Superior temporal gyrus (tissue), 1 donor: ENCODE data around the gene UTY.

Experiments
- DNase-seq: peaks from one replicate; pipeline ENCODE4 v3.0.0-alpha.2; 2016; ENCODE audit errors: extremely low spot score

Gene UTY

GRCh38 chrY:13479828-13480227, at the start of gene UTY:
Gene UTY, minus strand, starts transcription at chrY:13480033. Its CDS starts 368 bp downstream, at chrY:13479665.
- DNase-seq = peak; percentile 96

DNA sequence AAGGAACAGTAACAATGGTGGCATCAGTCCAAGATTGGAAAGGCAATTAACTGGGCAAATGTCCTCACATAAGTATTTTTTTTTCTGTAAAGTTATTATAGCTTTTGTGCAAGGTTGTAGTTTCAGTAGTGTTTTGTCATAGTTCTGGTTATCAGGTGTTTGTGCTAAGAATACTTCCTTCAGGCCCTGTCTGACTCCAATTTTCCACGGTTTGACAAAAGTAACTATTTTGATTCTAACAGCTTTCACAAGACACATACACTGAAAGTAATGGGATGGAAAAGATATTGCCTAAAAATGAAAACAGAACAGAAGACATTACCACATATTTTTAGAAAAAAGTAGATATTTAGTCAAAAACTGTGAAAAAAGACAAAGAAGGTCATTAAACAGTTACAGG, 40.6 kb upstream of the UTY start:
- DNase-seq = no peak

DNA sequence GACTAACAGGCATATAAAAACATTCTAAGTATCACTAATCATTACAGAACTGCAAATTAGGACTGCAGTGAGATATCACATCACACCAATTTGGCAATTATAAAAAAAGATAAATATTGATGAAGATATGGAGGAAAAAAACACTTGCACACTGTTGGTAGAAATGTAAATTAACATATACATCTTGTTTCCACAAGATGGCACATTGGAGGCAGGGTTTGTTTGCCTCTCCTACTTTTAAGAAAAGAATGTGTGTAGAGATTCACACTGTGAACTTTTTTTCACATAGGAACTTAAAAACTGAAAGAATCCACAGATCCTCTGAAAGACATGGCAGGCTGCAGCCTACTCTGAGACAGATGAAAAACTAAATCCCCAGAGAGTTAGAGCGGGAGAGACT, 21.4 kb upstream of the UTY start:
- peak; percentile 18 for DNase-seq

GRCh38 chrY:13493737-13494136, 13.9 kb upstream of the UTY start:
- DNase-seq = no peak

GRCh38 chrY:13492408-13492807, 12.6 kb upstream of the UTY start:
- no peak for DNase-seq

DNA sequence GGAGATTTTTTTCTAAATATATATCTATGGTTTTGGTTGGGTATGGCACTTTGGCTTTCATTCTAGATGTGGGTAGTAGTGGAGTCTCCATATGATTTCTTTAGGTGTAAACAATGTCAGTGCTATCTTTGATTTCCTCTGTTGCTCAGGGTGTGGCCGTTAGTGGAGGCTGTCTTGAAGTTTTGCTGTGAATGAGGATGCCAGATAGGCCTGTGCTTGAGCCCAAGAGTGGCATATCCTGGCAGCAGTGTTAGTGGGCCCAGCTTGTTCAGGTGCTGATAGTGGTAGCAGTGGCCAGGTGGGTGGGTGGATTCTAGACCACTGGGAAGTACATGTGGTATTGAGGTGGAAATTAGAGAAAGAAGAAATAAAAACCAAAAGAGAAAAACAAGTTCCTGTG, 8.9 kb upstream of the UTY start:
- DNase-seq = no peak

GRCh38 chrY:13479121-13479711, 617 bp downstream of the UTY start:
- peak; percentile 60 for DNase-seq

DNA sequence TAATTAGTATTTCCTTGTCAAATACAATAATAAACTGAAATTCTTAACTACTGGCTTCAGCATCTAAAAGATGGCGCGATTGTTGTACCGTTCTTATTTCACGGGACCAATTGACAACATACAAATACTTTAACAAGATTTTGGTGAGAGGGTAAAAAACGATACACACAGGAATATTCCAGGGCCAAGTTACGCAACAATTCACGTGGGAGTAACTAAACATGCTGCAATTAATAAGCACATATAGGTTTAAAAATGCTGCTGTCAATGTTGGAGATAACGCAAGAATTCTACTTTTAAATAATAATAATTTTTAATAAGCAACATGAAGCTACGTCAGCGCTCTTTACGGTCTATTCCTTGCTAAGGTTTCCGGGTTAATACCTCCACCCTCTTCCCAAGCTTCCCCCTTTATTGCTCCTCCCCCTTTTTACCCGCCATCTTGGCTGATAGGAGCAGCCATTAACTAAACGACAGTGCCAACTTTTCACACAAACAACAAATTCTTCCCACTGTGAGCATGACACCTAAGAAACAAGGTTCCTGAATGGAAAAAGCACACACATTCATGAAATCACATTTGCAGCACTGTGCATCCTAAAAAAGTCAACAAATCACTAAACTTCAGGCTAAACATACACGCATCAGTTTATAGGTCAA, 1.6 kb downstream of the UTY start:
- peak; percentile 75 for DNase-seq

DNA sequence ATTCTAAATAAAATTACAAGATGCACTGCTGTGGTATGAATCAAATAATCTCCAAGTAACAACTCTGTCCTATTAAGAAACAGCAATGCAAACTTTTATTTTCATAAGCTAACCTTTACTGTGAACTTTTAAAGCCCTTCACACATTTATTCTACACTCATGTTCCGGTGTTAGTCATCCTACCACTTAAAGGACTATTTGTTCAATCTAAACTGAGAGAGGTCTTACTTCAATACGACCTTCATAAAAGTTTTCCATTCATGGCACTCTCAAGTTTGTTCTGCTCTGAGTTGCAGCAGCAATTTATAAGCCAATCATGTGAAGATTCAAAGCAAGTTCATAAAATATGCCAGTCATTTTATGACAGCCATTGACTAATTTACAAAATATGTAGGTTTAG, 4.8 kb downstream of the UTY start:
- DNase-seq = no peak

GRCh38 chrY:13451572-13451971, 28.3 kb downstream of the UTY start:
- DNase-seq = no peak

DNA sequence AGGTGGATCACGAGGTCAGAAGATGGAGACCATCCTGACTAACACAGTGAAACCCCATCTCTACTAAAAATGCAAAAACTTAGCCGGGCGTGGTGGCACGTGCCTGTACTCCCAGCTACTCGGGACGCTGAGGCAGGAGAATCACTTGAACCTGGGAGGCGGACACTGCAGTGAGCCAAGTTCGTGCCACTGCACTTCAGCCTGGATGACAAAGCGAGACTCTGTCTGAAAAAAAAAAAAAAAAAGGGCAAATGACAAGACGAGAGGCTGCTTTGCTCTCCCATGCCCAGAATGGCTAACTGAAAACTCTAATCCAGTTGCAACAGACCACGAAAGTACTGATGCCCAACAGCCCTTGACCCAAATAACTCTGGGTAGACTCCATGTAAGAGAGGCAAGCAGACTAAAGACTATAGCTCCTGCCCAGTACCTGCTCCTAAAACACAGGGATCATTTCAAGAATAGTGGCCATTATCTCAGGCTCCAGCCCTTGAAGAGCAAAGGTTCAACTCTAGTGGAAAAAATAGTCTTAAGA, 29.2 kb downstream of the UTY start:
- no peak for DNase-seq

GRCh38 chrY:13445566-13445965, 34.3 kb downstream of the UTY start:
- no peak for DNase-seq

DNA sequence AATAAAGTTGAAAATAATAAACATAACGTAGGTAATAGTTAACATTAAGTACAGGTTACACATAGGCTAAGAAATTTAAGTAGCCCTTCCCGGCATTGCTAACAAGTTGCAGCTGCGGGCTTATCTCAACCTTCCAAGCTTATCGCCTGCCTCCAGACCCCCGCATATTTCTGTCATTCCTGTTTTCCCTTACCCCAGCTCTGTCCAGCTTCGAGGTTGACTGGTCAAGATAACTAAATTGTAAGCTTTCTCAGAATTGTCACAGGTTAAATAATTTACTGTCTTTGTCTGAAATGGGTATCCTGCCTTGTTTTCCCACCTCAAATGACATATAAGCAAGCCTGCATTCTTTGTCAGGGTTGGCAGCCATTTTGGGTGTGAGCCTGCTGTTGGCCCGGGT, 36.7 kb downstream of the UTY start:
- DNase-seq = no peak

DNA sequence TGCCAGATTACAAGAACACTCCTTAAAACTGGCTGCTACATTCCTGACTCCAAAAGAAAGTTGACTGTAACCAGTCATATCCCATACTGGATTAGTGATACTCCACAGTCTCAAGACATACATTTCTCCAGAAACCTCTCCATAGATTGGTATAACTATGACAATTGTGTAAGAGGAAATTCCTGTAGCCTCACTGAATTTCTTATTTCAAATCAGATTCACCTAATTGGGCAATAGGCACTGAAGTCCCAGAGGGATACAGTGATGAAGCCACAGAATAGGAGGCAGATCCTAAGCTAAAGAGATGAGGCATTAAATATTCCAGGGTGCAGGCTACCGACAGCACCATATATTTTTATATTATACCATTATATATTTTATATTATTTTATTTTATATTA, 39.0 kb downstream of the UTY start:
- no peak for DNase-seq

DNA sequence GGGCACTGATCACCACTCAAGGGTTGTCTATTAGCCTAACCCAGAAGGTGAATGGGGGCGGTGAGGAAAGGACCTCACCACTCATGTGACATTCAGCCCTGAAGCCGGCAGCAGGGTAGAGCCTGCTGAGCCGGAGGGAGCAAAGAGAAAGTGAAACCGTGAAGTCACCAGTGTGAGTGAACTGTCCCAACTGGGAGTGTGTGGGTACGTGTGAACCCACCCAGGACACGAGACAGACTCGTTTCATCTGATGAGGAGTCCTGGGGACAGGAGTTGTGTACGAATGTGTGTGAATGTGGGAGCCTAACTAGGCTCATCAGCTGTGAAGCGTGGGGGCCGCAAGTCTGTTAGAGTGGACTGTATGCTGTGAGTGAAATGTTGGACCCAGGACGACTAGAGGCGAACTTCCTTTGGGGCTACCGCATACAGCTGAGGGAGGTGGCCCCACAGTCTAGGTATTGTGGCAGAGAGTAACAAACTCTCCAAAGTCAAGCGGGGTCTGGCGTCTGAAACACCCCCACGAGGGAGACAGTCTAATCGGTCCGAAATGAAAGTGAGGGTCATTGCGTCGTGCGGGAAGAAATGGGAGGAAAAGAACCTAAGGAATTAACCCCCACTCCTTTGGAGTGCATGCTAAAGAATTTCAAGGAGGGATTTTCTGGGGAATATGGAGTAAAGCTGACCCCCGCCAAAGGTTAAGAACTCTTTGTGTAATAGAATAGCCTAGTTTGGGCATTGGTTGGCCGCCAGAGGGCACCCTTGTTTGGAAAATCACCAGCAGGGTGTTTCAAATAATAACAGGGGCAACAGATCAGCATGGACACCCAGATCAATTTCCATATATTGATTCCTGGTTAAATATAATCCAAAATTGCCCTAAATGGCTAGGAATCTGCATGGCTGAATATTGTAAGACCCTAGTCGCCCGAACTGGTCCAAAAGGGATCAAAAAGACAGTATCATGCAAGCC, 43.6 kb downstream of the UTY start:
- DNase-seq = no peak

DNA sequence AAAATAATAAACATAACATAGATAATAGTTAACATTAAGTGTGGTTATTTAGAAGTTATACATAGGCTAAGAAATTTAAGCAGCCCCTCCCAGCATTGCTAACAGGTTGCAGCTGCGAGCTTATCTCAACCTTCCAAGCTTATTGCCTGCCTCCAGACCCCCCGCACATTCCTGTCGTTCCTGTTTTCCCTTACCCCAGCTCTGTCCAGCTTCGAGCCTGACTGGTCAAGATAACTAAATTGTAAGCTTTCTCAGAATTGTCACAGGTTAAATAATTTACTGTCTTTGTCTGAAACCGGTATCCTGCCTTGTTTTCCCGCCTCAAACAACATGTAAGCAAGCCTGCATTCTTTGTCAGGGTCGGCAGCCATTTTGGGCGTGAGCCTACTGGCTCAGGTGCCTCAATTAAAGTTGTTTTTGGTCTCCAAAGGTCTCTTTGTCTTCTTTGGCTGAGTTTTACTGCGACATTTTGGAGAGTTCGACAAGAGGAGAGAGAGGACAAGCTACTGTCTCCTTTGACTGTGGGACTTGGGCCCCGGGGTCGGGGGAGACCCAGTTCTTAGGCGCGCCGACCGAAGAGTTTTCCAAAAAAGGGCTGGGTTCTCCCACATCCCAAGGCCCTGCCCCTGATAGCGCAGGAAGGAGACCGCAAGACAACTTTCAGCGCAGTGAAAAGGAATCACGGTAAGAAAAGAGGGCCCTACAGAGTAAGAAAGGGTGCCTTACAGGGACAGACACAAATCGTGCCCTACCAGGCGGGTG, 44.4 kb downstream of the UTY start:
- no peak for DNase-seq

DNA sequence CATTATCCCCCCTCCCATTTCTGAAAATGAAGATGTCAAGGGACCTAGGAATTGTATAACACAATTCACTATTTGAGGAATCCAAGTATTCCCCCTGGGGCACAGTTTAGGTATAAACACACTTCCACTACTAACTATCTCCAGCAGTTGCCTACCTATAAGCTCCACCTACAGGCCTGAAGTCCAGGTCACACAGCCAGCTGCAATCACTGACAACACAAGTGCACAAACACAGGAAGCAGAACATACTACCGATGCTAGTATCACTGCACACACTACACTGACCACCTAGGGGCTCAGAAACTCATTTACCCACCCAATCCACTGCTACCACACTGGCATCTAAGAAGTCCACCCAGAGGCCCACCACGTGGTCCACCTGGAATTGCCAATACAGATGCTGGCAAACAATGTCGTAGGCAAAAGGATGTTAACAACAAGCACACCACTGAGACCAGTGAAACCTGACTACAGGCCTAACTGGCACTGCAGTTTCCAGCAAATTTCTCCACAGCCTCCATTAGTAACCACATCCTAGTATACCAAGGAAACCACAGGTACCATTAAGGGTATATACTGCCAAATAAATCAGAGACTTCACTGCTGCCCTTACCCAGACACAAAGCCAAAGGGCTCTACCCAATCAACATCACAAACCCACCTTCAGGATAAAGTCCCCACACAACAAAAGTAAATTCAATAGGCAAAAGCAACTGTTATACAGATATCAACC, 47.4 kb downstream of the UTY start:
- DNase-seq = no peak

GRCh38 chrY:13429551-13429950, 50.3 kb downstream of the UTY start:
- no peak for DNase-seq

DNA sequence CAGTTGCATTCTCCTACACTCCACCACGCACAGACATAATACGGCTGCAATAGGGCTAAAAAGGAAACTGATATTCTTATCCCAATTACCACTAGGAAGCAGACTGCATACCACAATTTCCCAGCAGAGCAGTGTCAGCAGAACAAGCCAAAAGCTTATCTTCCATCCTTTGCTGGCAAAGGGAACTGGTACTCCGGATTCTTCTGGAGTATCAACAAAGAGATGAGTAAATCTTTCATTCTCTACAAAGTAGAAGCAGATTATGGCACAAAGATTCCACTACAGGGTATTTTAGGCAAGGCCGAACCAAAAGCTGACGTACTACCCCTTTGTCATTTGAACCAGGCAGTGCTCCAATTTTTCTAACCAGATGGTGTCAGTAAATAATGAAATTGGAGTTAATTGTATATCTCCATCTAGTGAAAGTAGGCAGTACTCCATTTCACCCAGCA, 56.5 kb downstream of the UTY start:
- peak; percentile 57 for DNase-seq

GRCh38 chrY:13416869-13417661, 62.8 kb downstream of the UTY start:
- DNase-seq = peak; percentile 33
